Measurements from ENCODE around the gene NAV1.

Gene NAV1

GRCh38 chr1:201508809-201509208, 30.1 kb upstream of the NAV1 start:
- Histone ChIP-seq H3K4me3 (ENCODE audit: low read length) (no peak overlapping the region), H3K9me3 (ENCODE audit: low read length) (no peaks in the 10 kb centered on the region)

GRCh38 chr1:201509601-201510374, 29.1 kb upstream of the NAV1 start:
- Histone ChIP-seq H3K27me3 (ENCODE audit: insufficient read depth, low read length) (no peaks in the 10 kb centered on the region), H2AFZ (ENCODE audit: low read depth, low read length) (no peak overlapping the region), H3K36me3 (ENCODE audit: insufficient read depth, low read length) (no peaks in the 10 kb centered on the region), H3K4me1 (ENCODE audit: insufficient read depth, low read length) (peaks cover 22% of the 10 kb centered on the region), H3K4me3 (ENCODE audit: low read length) (no peak overlapping the region), H3K9me3 (ENCODE audit: low read length) (no peaks in the 10 kb centered on the region)

More at GRCh38 chr1:201508809-201509208, 30.1 kb upstream of the NAV1 start:
- no peaks in the 10 kb centered on the region for H3K27me3 ChIP-seq (ENCODE audit: insufficient read depth, low read length)
- H2AFZ ChIP-seq (ENCODE audit: low read depth, low read length): no peak overlapping the region
- H3K4me1 ChIP-seq (ENCODE audit: insufficient read depth, low read length): peaks cover 28% of the 10 kb centered on the region
- H3K36me3 ChIP-seq (ENCODE audit: insufficient read depth, low read length): no peaks in the 10 kb centered on the region

GRCh38 chr1:201510734-201511133, 28.2 kb upstream of the NAV1 start:
- H3K9me3 ChIP-seq (ENCODE audit: low read length): no peaks in the 10 kb centered on the region
- no peaks in the 10 kb centered on the region for H3K36me3 ChIP-seq (ENCODE audit: insufficient read depth, low read length)
- no peaks in the 10 kb centered on the region for H3K27me3 ChIP-seq (ENCODE audit: insufficient read depth, low read length)
- no peak overlapping the region for H2AFZ ChIP-seq (ENCODE audit: low read depth, low read length)
- peaks cover 14% of the 10 kb centered on the region for H3K4me1 ChIP-seq (ENCODE audit: insufficient read depth, low read length)
- H3K4me3 ChIP-seq (ENCODE audit: low read length): no peak overlapping the region

- Histone ChIP-seq H3K4me1 (ENCODE audit: insufficient read depth, low read length) (peaks cover 12% of the 10 kb centered on the region), H3K4me3 (ENCODE audit: low read length) (no peak overlapping the region), H3K9me3 (ENCODE audit: low read length) (no peaks in the 10 kb centered on the region), H3K27me3 (ENCODE audit: insufficient read depth, low read length) (no peaks in the 10 kb centered on the region), H2AFZ (ENCODE audit: low read depth, low read length) (no peak overlapping the region), H3K36me3 (ENCODE audit: insufficient read depth, low read length) (no peaks in the 10 kb centered on the region)
Measured at GRCh38 chr1:201511396-201511940, 27.5 kb upstream of the NAV1 start.

- no peak overlapping the region for H3K4me3 ChIP-seq (ENCODE audit: low read length)
- no peaks in the 10 kb centered on the region for H3K9me3 ChIP-seq (ENCODE audit: low read length)
- H3K27me3 ChIP-seq (ENCODE audit: insufficient read depth, low read length): no peaks in the 10 kb centered on the region
- peaks cover 12% of the 10 kb centered on the region for H3K4me1 ChIP-seq (ENCODE audit: insufficient read depth, low read length)
- H3K36me3 ChIP-seq (ENCODE audit: insufficient read depth, low read length): no peaks in the 10 kb centered on the region
- H2AFZ ChIP-seq (ENCODE audit: low read depth, low read length): no peak overlapping the region
Measured at GRCh38 chr1:201511941-201512539, 26.9 kb upstream of the NAV1 start.

- H3K4me1 ChIP-seq (ENCODE audit: insufficient read depth, low read length): peaks cover 12% of the 10 kb centered on the region
- no peaks in the 10 kb centered on the region for H3K9me3 ChIP-seq (ENCODE audit: low read length)
- no peaks in the 10 kb centered on the region for H3K36me3 ChIP-seq (ENCODE audit: insufficient read depth, low read length)
- H3K27me3 ChIP-seq (ENCODE audit: insufficient read depth, low read length): no peaks in the 10 kb centered on the region
- H3K4me3 ChIP-seq (ENCODE audit: low read length): no peak overlapping the region
- H2AFZ ChIP-seq (ENCODE audit: low read depth, low read length): no peak overlapping the region
Measured at GRCh38 chr1:201513498-201514243, 25.3 kb upstream of the NAV1 start.

- Histone ChIP-seq H3K9me3 (ENCODE audit: low read length) (no peaks in the 10 kb centered on the region), H3K4me3 (ENCODE audit: low read length) (no peak overlapping the region), H3K36me3 (ENCODE audit: insufficient read depth, low read length) (no peaks in the 10 kb centered on the region), H3K27me3 (ENCODE audit: insufficient read depth, low read length) (no peaks in the 10 kb centered on the region), H3K4me1 (ENCODE audit: insufficient read depth, low read length) (peaks cover 12% of the 10 kb centered on the region), H2AFZ (ENCODE audit: low read depth, low read length) (no peak overlapping the region)
Measured at GRCh38 chr1:201514466-201514865, 24.5 kb upstream of the NAV1 start.

- H3K4me3 ChIP-seq (ENCODE audit: low read length): no peak overlapping the region
- no peaks in the 10 kb centered on the region for H3K27me3 ChIP-seq (ENCODE audit: insufficient read depth, low read length)
- H3K9me3 ChIP-seq (ENCODE audit: low read length): no peaks in the 10 kb centered on the region
- peaks cover 12% of the 10 kb centered on the region for H3K4me1 ChIP-seq (ENCODE audit: insufficient read depth, low read length)
- H3K36me3 ChIP-seq (ENCODE audit: insufficient read depth, low read length): no peaks in the 10 kb centered on the region
- H2AFZ ChIP-seq (ENCODE audit: low read depth, low read length): no peak overlapping the region
Measured at GRCh38 chr1:201515062-201515750, 23.7 kb upstream of the NAV1 start.

GRCh38 chr1:201515895-201516294, 23.0 kb upstream of the NAV1 start:
- no peak overlapping the region for H2AFZ ChIP-seq (ENCODE audit: low read depth, low read length)
- H3K9me3 ChIP-seq (ENCODE audit: low read length): no peaks in the 10 kb centered on the region
- peaks cover 12% of the 10 kb centered on the region for H3K4me1 ChIP-seq (ENCODE audit: insufficient read depth, low read length)

GRCh38 chr1:201516511-201517127, 22.3 kb upstream of the NAV1 start:
- Histone ChIP-seq H3K27me3 (ENCODE audit: insufficient read depth, low read length) (no peaks in the 10 kb centered on the region), H3K36me3 (ENCODE audit: insufficient read depth, low read length) (no peaks in the 10 kb centered on the region), H3K4me3 (ENCODE audit: low read length) (no peak overlapping the region), H3K9me3 (ENCODE audit: low read length) (no peaks in the 10 kb centered on the region), H3K4me1 (ENCODE audit: insufficient read depth, low read length) (peaks cover 12% of the 10 kb centered on the region), H2AFZ (ENCODE audit: low read depth, low read length) (no peak overlapping the region)

More at GRCh38 chr1:201515895-201516294, 23.0 kb upstream of the NAV1 start:
- Histone ChIP-seq H3K4me3 (ENCODE audit: low read length) (no peak overlapping the region), H3K27me3 (ENCODE audit: insufficient read depth, low read length) (no peaks in the 10 kb centered on the region), H3K36me3 (ENCODE audit: insufficient read depth, low read length) (no peaks in the 10 kb centered on the region)

GRCh38 chr1:201517631-201518030, 21.3 kb upstream of the NAV1 start:
- Histone ChIP-seq H3K36me3 (ENCODE audit: insufficient read depth, low read length) (no peaks in the 10 kb centered on the region), H3K4me3 (ENCODE audit: low read length) (no peak overlapping the region), H2AFZ (ENCODE audit: low read depth, low read length) (no peak overlapping the region), H3K9me3 (ENCODE audit: low read length) (no peaks in the 10 kb centered on the region), H3K27me3 (ENCODE audit: insufficient read depth, low read length) (no peaks in the 10 kb centered on the region), H3K4me1 (ENCODE audit: insufficient read depth, low read length) (peaks cover 2% of the 10 kb centered on the region)

- Histone ChIP-seq H3K4me3 (ENCODE audit: low read length) (no peak overlapping the region), H3K27me3 (ENCODE audit: insufficient read depth, low read length) (no peaks in the 10 kb centered on the region), H3K9me3 (ENCODE audit: low read length) (no peaks in the 10 kb centered on the region), H2AFZ (ENCODE audit: low read depth, low read length) (no peak overlapping the region), H3K36me3 (ENCODE audit: insufficient read depth, low read length) (no peaks in the 10 kb centered on the region), H3K4me1 (ENCODE audit: insufficient read depth, low read length) (no peaks in the 10 kb centered on the region)
Measured at GRCh38 chr1:201518071-201518470, 20.9 kb upstream of the NAV1 start.
